Measurements from ENCODE around the gene ZNF230. TPM values are rescaled to one million over a fixed set of nuclear protein-coding genes. Genes with fewer than 3 reads are reported as not detected.

The ZNF230 gene
- total and polyA plus RNA-seq, 9 of the 15 experiments (the other 6 are each of a cell fraction or from before 2014, with no cell fraction given), result 1.3 to 4.0 (median 2.2) TPM

GRCh38 chr19:44051650-44052402, 49.1 kb downstream of the ZNF230 start, which contains the start of gene ZNF223 (continued):
- peak; percentile 86 for TF ChIP-seq ZBTB40 (IDR thresholded peaks at IDR 0.05)
- no peak for TF ChIP-seq ZBTB40 (CRISPR knock-in tag; IDR thresholded peaks at IDR 0.05)
- no peak for TF ChIP-seq CBX1 (IDR thresholded peaks at IDR 0.05; ENCODE audit: low read depth)
- no peak for TF ChIP-seq HOXB6 (CRISPR knock-in tag; IDR thresholded peaks at IDR 0.05; ENCODE audit: borderline replicate concordance)
- no peak for TF ChIP-seq CGGBP1 (CRISPR knock-in tag; IDR thresholded peaks at IDR 0.05)
- peak; percentile 5; the same call in 1 of the 2 replicates for TF ChIP-seq DIDO1 (tag; IDR thresholded peaks at IDR 0.05; ENCODE audit: low read depth)
- no peak for TF ChIP-seq MAFF (IDR thresholded peaks at IDR 0.05; ENCODE audit: low read length)
- TF ChIP-seq FOS (IDR thresholded peaks at IDR 0.05; ENCODE audit: extremely low read depth, insufficient read length), result no peak
- TF ChIP-seq CREB3L1 (IDR thresholded peaks at IDR 0.05; ENCODE audit: borderline replicate concordance, low read depth), result peak; percentile 58; the same call in 1 of the 2 replicates
- no peak for TF ChIP-seq SAFB2 (IDR thresholded peaks at IDR 0.05; ENCODE audit: borderline replicate concordance, low read depth, low read length, severe bottlenecking)
- peak; percentile 22 to 30; a peak in 1 of 4 replicates for TF ChIP-seq NRF1 (conservative IDR thresholded peaks at IDR 0.05 in 1 of 2, IDR thresholded peaks at IDR 0.05 in 1 of 2)
- no peak for TF ChIP-seq ZNF592 (IDR thresholded peaks at IDR 0.05)

Measured in K562 (cell line).